GM12892 (cell line): ENCODE data around the gene SMIM10L1.

Experiments
- POLR2A ChIP-seq: IDR thresholded peaks from 2 replicates; pipeline ENCODE4 v1.6.1; 2011; ENCODE audit warnings: low read depth, low read length, control low read depth
- POLR2AphosphoS5 ChIP-seq: IDR thresholded peaks from 2 replicates; pipeline ENCODE4 v1.6.1; 2011; ENCODE audit warnings: low read depth, low read length, control low read depth
- TAF1 ChIP-seq: IDR thresholded peaks from 2 replicates; pipeline ENCODE4 v1.6.1; 2011; ENCODE audit warnings: low read depth, mild to moderate bottlenecking, control low read depth, low read length, borderline replicate concordance

DNA sequence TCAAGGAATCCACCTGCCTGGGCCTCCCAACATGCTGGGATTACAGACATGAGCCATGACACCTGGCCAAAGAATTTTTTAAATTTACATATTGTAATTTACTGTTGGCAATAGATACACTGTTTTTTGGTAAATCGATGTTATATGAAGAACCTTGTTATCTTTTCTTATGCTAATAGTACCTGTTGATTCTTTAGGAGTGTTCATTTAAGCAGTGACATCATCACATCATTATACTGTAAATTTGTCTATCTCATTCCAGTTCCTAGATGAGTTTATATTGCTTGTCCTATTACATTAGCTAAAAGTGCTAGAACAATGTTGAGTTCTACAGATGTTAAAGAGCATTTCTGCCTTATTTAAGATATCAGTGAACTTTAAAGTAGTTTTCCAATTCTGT lies 23.6 kb upstream of the SMIM10L1 start:
- TF ChIP-seq POLR2AphosphoS5 = no peak
- no peak for TF ChIP-seq POLR2A
- no peak for TF ChIP-seq TAF1
